Type B pancreatic cell (in vitro differentiated cells): ENCODE data around the gene NOSTRIN. TPM values are rescaled to one million over a fixed set of nuclear protein-coding genes. Genes with fewer than 3 reads are reported as not detected.
"Not testable (repeated sequence)": the region's sequence is repeated elsewhere in the genome, so short reads cannot be mapped to it uniquely, and the experiment has no call there.

Experiments used
- DNase-seq: peaks from one replicate; pipeline ENCODE4 v3.0.0; 2021; ENCODE audit warnings: mixed read lengths; ENCODE audit not compliant: unreplicated experiment; ENCODE audit errors: extremely low spot score
- H3K27ac Mint-ChIP-seq: 2 replicates; pipeline ENCODE4 v1.8.0; 2021; ENCODE audit warnings: mild to moderate bottlenecking, mixed read lengths
- H3K27me3 Mint-ChIP-seq: 2 replicates; pipeline ENCODE4 v1.8.0; 2021; ENCODE audit warnings: mixed read lengths
- H3K36me3 Mint-ChIP-seq: 2 replicates; pipeline ENCODE4 v1.8.0; 2021; ENCODE audit warnings: mixed read lengths
- H3K4me1 Mint-ChIP-seq: one replicate; pipeline ENCODE4 v1.8.0; 2021; ENCODE audit warnings: mixed read lengths; ENCODE audit not compliant: unreplicated experiment
- H3K4me3 Mint-ChIP-seq: 2 replicates; pipeline ENCODE4 v1.8.0; 2021; ENCODE audit warnings: mild to moderate bottlenecking, mixed read lengths
- H3K9me3 Mint-ChIP-seq: 2 replicates; pipeline ENCODE4 v1.8.0; 2021; ENCODE audit warnings: mixed read lengths
- CTCF ChIP-seq: fragments of 200-600 bp; sonication (generic); conservative IDR thresholded peaks from 2 replicates; pipeline ENCODE4 v1.5.0; 2021; ENCODE audit warnings: antibody characterized with exemption, mild to moderate bottlenecking
- total RNA-seq: library from RNA; stranded (reverse); gene quantifications from 2 replicates; pipeline ENCODE4 v1.2.1, GENCODE V29; 2021; ENCODE audit warnings: low replicate concordance

Gene NOSTRIN
- total RNA-seq, 1 donor from 2014 or later: 2.5 TPM

- no peak overlapping the region for H3K27ac Mint-ChIP-seq
- DNase-seq: no peak
- no peaks in the 10 kb centered on the region for H3K27me3 Mint-ChIP-seq
- peaks cover 33% of the 10 kb centered on the region for H3K36me3 Mint-ChIP-seq
- TF ChIP-seq CTCF: no peak
- peaks cover under 1% of the 10 kb centered on the region for H3K4me1 Mint-ChIP-seq
- peaks cover 13% of the 10 kb centered on the region for H3K9me3 Mint-ChIP-seq
- no peak overlapping the region for H3K4me3 Mint-ChIP-seq
Measured at GRCh38 chr2:168765401-168765800, 37.0 kb upstream of the NOSTRIN start.

- H3K27me3 Mint-ChIP-seq: no peaks in the 10 kb centered on the region
- H3K36me3 Mint-ChIP-seq: peaks cover 33% of the 10 kb centered on the region
- H3K4me1 Mint-ChIP-seq: peaks cover 7% of the 10 kb centered on the region
- DNase-seq: no peak
- TF ChIP-seq CTCF: no peak
- H3K9me3 Mint-ChIP-seq: peaks cover 13% of the 10 kb centered on the region
- H3K4me3 Mint-ChIP-seq: no peak overlapping the region
- H3K27ac Mint-ChIP-seq: no peak overlapping the region
Measured at GRCh38 chr2:168766600-168766999, 35.8 kb upstream of the NOSTRIN start.

GRCh38 chr2:168767258-168767657, 35.2 kb upstream of the NOSTRIN start:
- peaks cover 13% of the 10 kb centered on the region for H3K9me3 Mint-ChIP-seq
- H3K27ac Mint-ChIP-seq: no peak overlapping the region
- no peak for TF ChIP-seq CTCF
- H3K27me3 Mint-ChIP-seq: no peaks in the 10 kb centered on the region
- peaks cover 33% of the 10 kb centered on the region for H3K36me3 Mint-ChIP-seq
- no peak overlapping the region for H3K4me3 Mint-ChIP-seq
- DNase-seq: no peak
- H3K4me1 Mint-ChIP-seq: peaks cover 7% of the 10 kb centered on the region

- not testable (repeated sequence) for H3K27ac Mint-ChIP-seq, H3K4me1 Mint-ChIP-seq
Measured at GRCh38 chr2:168768357-168768756, 34.1 kb upstream of the NOSTRIN start.

GRCh38 chr2:168770796-168771195, 31.6 kb upstream of the NOSTRIN start:
- Mint-ChIP-seq H3K36me3 (peaks cover 29% of the 10 kb centered on the region), H3K4me3 (no peak overlapping the region), H3K9me3 (peaks cover 12% of the 10 kb centered on the region), H3K27me3 (no peaks in the 10 kb centered on the region), H3K27ac (no peak overlapping the region), H3K4me1 (peaks cover 7% of the 10 kb centered on the region)
- no peak for TF ChIP-seq CTCF
- DNase-seq: no peak

More at GRCh38 chr2:168768357-168768756, 34.1 kb upstream of the NOSTRIN start:
- Mint-ChIP-seq H3K9me3 (peaks cover 13% of the 10 kb centered on the region), H3K36me3 (peaks cover 33% of the 10 kb centered on the region)
- not testable (repeated sequence) for H3K4me3 Mint-ChIP-seq, DNase-seq, H3K27me3 Mint-ChIP-seq

GRCh38 chr2:168772704-168773103, 29.7 kb upstream of the NOSTRIN start:
- H3K4me3 Mint-ChIP-seq: no peak overlapping the region
- H3K36me3 Mint-ChIP-seq: peaks cover 17% of the 10 kb centered on the region
- peaks cover 12% of the 10 kb centered on the region for H3K9me3 Mint-ChIP-seq
- no peak for TF ChIP-seq CTCF
- no peak for DNase-seq
- H3K4me1 Mint-ChIP-seq: peaks cover 7% of the 10 kb centered on the region
- no peaks in the 10 kb centered on the region for H3K27me3 Mint-ChIP-seq
- no peak overlapping the region for H3K27ac Mint-ChIP-seq
